ENCODE data around the gene OR2T11. TPM values are rescaled to one million over a fixed set of nuclear protein-coding genes. Genes with fewer than 3 reads are reported as not detected.
"Not testable (repeated sequence)": the region's sequence is repeated elsewhere in the genome, so short reads cannot be mapped to it uniquely, and the experiment has no call there.

The OR2T11 gene
- total and polyA plus RNA-seq, 2 donors (not counting 3 experiments of a cell fraction or from before 2014, with no cell fraction given): not detected

- dilution Hi-C loops (cut with MboI; ENCODE audit: extremely low pct_ligation_motif_present, low sequenced_read_pairs); POLR2A ChIA-PET; H4K20me1 ChIP-seq (replicated peaks; ENCODE audit: control insufficient read depth, extremely low read depth, insufficient read depth, low read length); H3K79me2 ChIP-seq (ENCODE audit: control insufficient read depth, insufficient read depth, low read length); DNase-seq (ENCODE audit: low read depth, low spot score); H3K27me3 ChIP-seq (ENCODE audit: control insufficient read depth in 2 of 2, insufficient read depth in 2 of 2, low read length in 2 of 2); CTCF ChIA-PET; FAIRE-seq; H3K4me1 ChIP-seq (ENCODE audit: control insufficient read depth, extremely low read depth, insufficient read depth, low read length); intact Hi-C loops (cut with micrococcal nuclease); H3K9ac ChIP-seq (replicated peaks; ENCODE audit: extremely low read depth, insufficient read depth, low read length); H3K4me3 ChIP-seq (replicated peaks in 1 of 3; ENCODE audit: insufficient read depth in 1 of 3, low read depth in 1 of 3, low read length in 3 of 3); H2AFZ ChIP-seq (ENCODE audit: low read depth, low read length); H3K27ac ChIP-seq (ENCODE audit: insufficient read depth, low read depth, low read length); H3K36me3 ChIP-seq (ENCODE audit: control insufficient read depth in 2 of 2, extremely low read depth in 1 of 2, insufficient read depth in 2 of 2, low read length in 2 of 2); H3K4me2 ChIP-seq (ENCODE audit: insufficient read depth, low read length); H3K9me3 ChIP-seq (replicated peaks; ENCODE audit: control insufficient read depth, insufficient read depth, low read length); H3K9me1 ChIP-seq (replicated peaks; ENCODE audit: control insufficient read depth, extremely low read depth, insufficient read depth, low read length); BruUV-seq (replicated peaks): not testable (repeated sequence)
Observed at GRCh38 chr1:248641583-248641982, 6.7 kb upstream of the OR2T11 start.

GRCh38 chr1:248640906-248641305 is 6.0 kb upstream of the OR2T11 start:
- intact Hi-C loops (cut with micrococcal nuclease); FAIRE-seq; POLR2A ChIA-PET: not testable (repeated sequence)

DNA sequence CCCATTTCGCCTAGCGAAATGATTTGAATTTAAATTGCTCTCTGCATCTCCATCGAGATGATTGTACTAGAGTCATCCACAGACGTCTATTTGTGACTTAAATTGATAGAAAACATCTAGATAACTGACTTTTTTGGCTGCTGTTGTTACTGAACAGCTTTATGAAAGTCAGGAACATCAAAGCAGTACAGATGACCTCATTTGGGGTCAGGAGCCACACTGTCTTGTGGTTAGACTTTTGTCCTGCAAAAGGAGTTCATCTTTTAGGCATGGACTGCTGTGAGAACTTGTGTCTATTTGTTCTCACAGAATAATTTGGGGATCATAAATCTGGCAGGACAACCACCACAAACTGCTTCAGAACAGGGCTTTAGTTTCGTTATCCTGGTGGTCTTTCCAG is 4.8 kb upstream of the OR2T11 start:
- H3K79me2 ChIP-seq (ENCODE audit: control insufficient read depth, insufficient read depth, low read length); H3K4me1 ChIP-seq (ENCODE audit: control insufficient read depth, extremely low read depth, insufficient read depth, low read length); BruUV-seq (replicated peaks); H3K4me3 ChIP-seq (replicated peaks in 1 of 3; ENCODE audit: insufficient read depth in 1 of 3, low read depth in 1 of 3, low read length in 3 of 3); H3K9me1 ChIP-seq (replicated peaks; ENCODE audit: control insufficient read depth, extremely low read depth, insufficient read depth, low read length); H3K27me3 ChIP-seq (ENCODE audit: control insufficient read depth in 2 of 2, insufficient read depth in 2 of 2, low read length in 2 of 2); DNase-seq (ENCODE audit: low read depth, low spot score); FAIRE-seq; CTCF ChIA-PET; intact Hi-C loops (cut with micrococcal nuclease); H3K9me3 ChIP-seq (replicated peaks; ENCODE audit: control insufficient read depth, insufficient read depth, low read length); H3K27ac ChIP-seq (ENCODE audit: insufficient read depth, low read depth, low read length); H3K9ac ChIP-seq (replicated peaks; ENCODE audit: extremely low read depth, insufficient read depth, low read length); dilution Hi-C loops (cut with MboI; ENCODE audit: extremely low pct_ligation_motif_present, low sequenced_read_pairs); H4K20me1 ChIP-seq (replicated peaks; ENCODE audit: control insufficient read depth, extremely low read depth, insufficient read depth, low read length); POLR2A ChIA-PET; H3K36me3 ChIP-seq (ENCODE audit: control insufficient read depth in 2 of 2, extremely low read depth in 1 of 2, insufficient read depth in 2 of 2, low read length in 2 of 2); H3K4me2 ChIP-seq (ENCODE audit: insufficient read depth, low read length); H2AFZ ChIP-seq (ENCODE audit: low read depth, low read length): not testable (repeated sequence)

More at GRCh38 chr1:248640906-248641305, 6.0 kb upstream of the OR2T11 start:
- H3K9me1 ChIP-seq (replicated peaks; ENCODE audit: control insufficient read depth, extremely low read depth, insufficient read depth, low read length); H3K4me3 ChIP-seq (replicated peaks in 1 of 3; ENCODE audit: insufficient read depth in 1 of 3, low read depth in 1 of 3, low read length in 3 of 3); H3K27me3 ChIP-seq (ENCODE audit: control insufficient read depth in 2 of 2, insufficient read depth in 2 of 2, low read length in 2 of 2); H3K27ac ChIP-seq (ENCODE audit: insufficient read depth, low read depth, low read length); CTCF ChIA-PET; H2AFZ ChIP-seq (ENCODE audit: low read depth, low read length); DNase-seq (ENCODE audit: low read depth, low spot score); dilution Hi-C loops (cut with MboI; ENCODE audit: extremely low pct_ligation_motif_present, low sequenced_read_pairs); BruUV-seq (replicated peaks); H4K20me1 ChIP-seq (replicated peaks; ENCODE audit: control insufficient read depth, extremely low read depth, insufficient read depth, low read length); H3K9me3 ChIP-seq (replicated peaks; ENCODE audit: control insufficient read depth, insufficient read depth, low read length); H3K79me2 ChIP-seq (ENCODE audit: control insufficient read depth, insufficient read depth, low read length); H3K4me1 ChIP-seq (ENCODE audit: control insufficient read depth, extremely low read depth, insufficient read depth, low read length); H3K9ac ChIP-seq (replicated peaks; ENCODE audit: extremely low read depth, insufficient read depth, low read length); H3K36me3 ChIP-seq (ENCODE audit: control insufficient read depth in 2 of 2, extremely low read depth in 1 of 2, insufficient read depth in 2 of 2, low read length in 2 of 2); H3K4me2 ChIP-seq (ENCODE audit: insufficient read depth, low read length): not testable (repeated sequence)

DNA sequence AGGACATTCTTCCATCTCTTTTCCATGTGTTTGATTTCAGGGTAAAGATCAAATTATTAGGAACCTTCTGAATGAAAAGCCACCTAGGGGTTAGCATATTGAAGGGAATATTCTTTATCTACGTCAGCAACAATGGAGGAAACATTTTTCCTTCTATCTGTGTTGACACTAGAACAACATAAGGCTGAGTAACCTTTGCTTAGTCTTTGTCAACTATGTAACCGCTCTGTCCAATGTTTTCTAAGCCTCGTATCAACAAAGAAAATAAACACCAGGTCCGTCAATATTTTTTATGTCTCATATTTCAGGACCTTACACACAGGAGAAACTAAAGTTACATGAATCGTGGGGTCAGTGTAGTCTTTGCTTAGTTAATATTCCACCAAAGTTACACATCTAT is 1.7 kb upstream of the OR2T11 start:
- POLR2A ChIA-PET; H3K4me3 ChIP-seq (replicated peaks in 1 of 3; ENCODE audit: insufficient read depth in 1 of 3, low read depth in 1 of 3, low read length in 3 of 3); H3K9ac ChIP-seq (replicated peaks; ENCODE audit: extremely low read depth, insufficient read depth, low read length); DNase-seq (ENCODE audit: low read depth, low spot score); H3K4me2 ChIP-seq (ENCODE audit: insufficient read depth, low read length); H4K20me1 ChIP-seq (replicated peaks; ENCODE audit: control insufficient read depth, extremely low read depth, insufficient read depth, low read length); H2AFZ ChIP-seq (ENCODE audit: low read depth, low read length); H3K4me1 ChIP-seq (ENCODE audit: control insufficient read depth, extremely low read depth, insufficient read depth, low read length); dilution Hi-C loops (cut with MboI; ENCODE audit: extremely low pct_ligation_motif_present, low sequenced_read_pairs); CTCF ChIA-PET; H3K27ac ChIP-seq (ENCODE audit: insufficient read depth, low read depth, low read length); intact Hi-C loops (cut with micrococcal nuclease); H3K9me1 ChIP-seq (replicated peaks; ENCODE audit: control insufficient read depth, extremely low read depth, insufficient read depth, low read length); H3K9me3 ChIP-seq (replicated peaks; ENCODE audit: control insufficient read depth, insufficient read depth, low read length); H3K36me3 ChIP-seq (ENCODE audit: control insufficient read depth in 2 of 2, extremely low read depth in 1 of 2, insufficient read depth in 2 of 2, low read length in 2 of 2); H3K79me2 ChIP-seq (ENCODE audit: control insufficient read depth, insufficient read depth, low read length); H3K27me3 ChIP-seq (ENCODE audit: control insufficient read depth in 2 of 2, insufficient read depth in 2 of 2, low read length in 2 of 2); BruUV-seq (replicated peaks): not testable (repeated sequence)
- FAIRE-seq: peak; percentile 31

Data from endothelial cell of umbilical vein (primary cell).